Uterus (tissue), 4 donors: Measurements from ENCODE around the gene PHKG1. TPM values are rescaled to one million over a fixed set of nuclear protein-coding genes. Genes with fewer than 3 reads are reported as not detected.

Source experiments
- DNase-seq, 2 donors: peaks; one replicate each; pipeline ENCODE4 v3.0.0-alpha.2; 2019 to 2020
- H3K27ac ChIP-seq, 2 donors: fragments of 200-600 bp; sonication (generic); 1 replicate in 1 of 2; 2 replicates in 1 of 2; pipeline ENCODE4 v1.5.1; 2016 to 2018
- H3K27me3 ChIP-seq, 2 donors: fragments of 200-600 bp; sonication (generic); one replicate each; pipeline ENCODE4 v1.5.1; 2018 to 2019; ENCODE audit warnings: control low read depth in 1 of 2
- H3K36me3 ChIP-seq, 2 donors: fragments of 200-600 bp; sonication (generic); one replicate each; pipeline ENCODE4 v1.5.1; 2019; ENCODE audit warnings: control low read depth in 1 of 2
- H3K4me1 ChIP-seq, 2 donors: fragments of 200-600 bp; sonication (generic); one replicate each; pipeline ENCODE4 v1.5.1; 2018 to 2019; ENCODE audit warnings: control low read depth in 1 of 2
- H3K4me3 ChIP-seq, 2 donors: fragments of 200-600 bp; sonication (generic); 1 replicate in 1 of 2; 2 replicates in 1 of 2; pipeline ENCODE4 v1.5.1; 2018 to 2019; ENCODE audit warnings: mild to moderate bottlenecking in 1 of 2
- H3K9me3 ChIP-seq, 2 donors: fragments of 200-600 bp; sonication (generic); one replicate each; pipeline ENCODE4 v1.5.1; 2019; ENCODE audit warnings: control low read depth in 1 of 2
- POLR2A ChIP-seq, 2 donors: fragments of 450-650 bp; IDR thresholded peaks; one replicate each; pipeline ENCODE4 v1.6.1; 2016; ENCODE audit warnings: antibody characterized with exemption in 2 of 2, mild to moderate bottlenecking in 1 of 2, moderate library complexity in 1 of 2
- intact Hi-C: fragments of 100-400 bp; cut with DNase I; formaldehyde crosslinking; loops from one replicate; pipeline ENCODE4 v1.15.1; 2023; ENCODE audit warnings: low total_unique reads
- small RNA-seq: library from RNA; depleted of rRNA; stranded (forward); fragments of <200 nt; gene quantifications from one replicate; pipeline ENCODE3, GENCODE V24; 2016
- total RNA-seq, 4 donors: library from RNA; depleted of rRNA in 3 of 4; stranded (reverse); fragments of >200 nt in 3 of 4; gene quantifications; one replicate each; pipeline versions ENCODE4 v1.1.0 to v1.2.4, GENCODE V29; 2014 to 2023
- TF ChIP-seq, protein P1 (sequence below), 4 experiments: fragments of 200-600 bp in 2 of 4; fragments of 450-650 bp in 2 of 4; sonication (generic) in 2 of 4; IDR thresholded peaks; one replicate each; pipeline ENCODE4 v1.5.1; 2016 to 2019; ENCODE audit warnings: antibody characterized with exemption in 4 of 4, mild to moderate bottlenecking in 2 of 4, moderate library complexity in 1 of 4
- donor health status: DM: yes; HTN: yes; CAD: no.

PHKG1 gene
- total RNA-seq, 4 donors from 2014 or later: 0.97 to 4.7 TPM; not detected in 2

DNA sequence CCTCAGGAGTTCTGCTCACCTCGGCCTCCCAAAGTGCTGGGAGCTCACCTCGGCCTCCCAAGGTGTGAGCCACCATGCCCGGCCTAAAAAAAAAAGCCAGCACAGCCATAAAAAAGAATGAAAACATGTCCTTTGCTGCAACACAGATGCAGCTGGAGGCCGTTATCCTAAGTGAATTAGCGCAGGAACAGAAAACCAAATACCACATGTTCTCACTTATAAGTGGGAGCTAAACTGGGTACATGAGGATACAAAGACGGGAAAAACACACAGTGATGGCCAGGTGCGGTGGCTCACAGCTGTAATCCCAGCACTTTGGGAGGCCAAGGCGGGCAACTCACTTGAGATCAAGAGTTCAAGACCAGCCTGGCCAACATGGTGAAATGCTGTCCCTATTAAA lies 62.4 kb downstream of the PHKG1 start:
- intact Hi-C loops: no loop called here
- H3K4me1 ChIP-seq: no peaks in the 10 kb centered on the region
- no peak for DNase-seq
- TF ChIP-seq, protein P1, sequence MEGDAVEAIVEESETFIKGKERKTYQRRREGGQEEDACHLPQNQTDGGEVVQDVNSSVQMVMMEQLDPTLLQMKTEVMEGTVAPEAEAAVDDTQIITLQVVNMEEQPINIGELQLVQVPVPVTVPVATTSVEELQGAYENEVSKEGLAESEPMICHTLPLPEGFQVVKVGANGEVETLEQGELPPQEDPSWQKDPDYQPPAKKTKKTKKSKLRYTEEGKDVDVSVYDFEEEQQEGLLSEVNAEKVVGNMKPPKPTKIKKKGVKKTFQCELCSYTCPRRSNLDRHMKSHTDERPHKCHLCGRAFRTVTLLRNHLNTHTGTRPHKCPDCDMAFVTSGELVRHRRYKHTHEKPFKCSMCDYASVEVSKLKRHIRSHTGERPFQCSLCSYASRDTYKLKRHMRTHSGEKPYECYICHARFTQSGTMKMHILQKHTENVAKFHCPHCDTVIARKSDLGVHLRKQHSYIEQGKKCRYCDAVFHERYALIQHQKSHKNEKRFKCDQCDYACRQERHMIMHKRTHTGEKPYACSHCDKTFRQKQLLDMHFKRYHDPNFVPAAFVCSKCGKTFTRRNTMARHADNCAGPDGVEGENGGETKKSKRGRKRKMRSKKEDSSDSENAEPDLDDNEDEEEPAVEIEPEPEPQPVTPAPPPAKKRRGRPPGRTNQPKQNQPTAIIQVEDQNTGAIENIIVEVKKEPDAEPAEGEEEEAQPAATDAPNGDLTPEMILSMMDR (IDR thresholded peaks at IDR 0.05): no peak
- no peak for TF ChIP-seq POLR2A (IDR thresholded peaks at IDR 0.05)
- H3K27ac ChIP-seq: no peak overlapping the region
- H3K9me3 ChIP-seq: no peaks in the 10 kb centered on the region
- no peaks in the 10 kb centered on the region for H3K36me3 ChIP-seq
- no peak overlapping the region for H3K4me3 ChIP-seq
- no peaks in the 10 kb centered on the region for H3K27me3 ChIP-seq

Small RNA genes lying within 50 kb of the gene (small RNA-seq; reads per million reads assigned to genes)
- not detected for gene SNORA15
- gene SNORA22B: not detected

Other genes starting within 250 kb of the PHKG1 start
- gene SEPTIN14, start 230.2 kb downstream of the PHKG1 start, total RNA-seq: not detected
- 10 to 100 TPM in 1 of 4 donors, 1 to 10 TPM in 2, under 1 TPM in 1; 0.26 to 28.4 (median 6.7) TPM for gene ZNF713, start 205.5 kb downstream of the PHKG1 start, total RNA-seq
- 10 to 100 TPM in 2 of 4 donors, 1 to 10 TPM in 2; 3.2 to 20.9 (median 8.0) TPM for gene MRPS17, start 141.1 kb downstream of the PHKG1 start, total RNA-seq
- 10 to 100 TPM; 51.8 to 80.6 (median 69.9) TPM for gene NIPSNAP2, start 128.4 kb downstream of the PHKG1 start, total RNA-seq
- gene PSPH, start 41.5 kb downstream of the PHKG1 start, total RNA-seq: 10 to 100 TPM in 3 of 4 donors, 1 to 10 TPM in 1; 4.5 to 25.6 (median 16.7) TPM
- 100 to 1,000 TPM in 3 of 4 donors, 10 to 100 TPM in 1; 88.0 to 255 (median 194) TPM for gene CCT6A, start 41.2 kb downstream of the PHKG1 start, total RNA-seq
- 100 to 1,000 TPM in 2 of 4 donors, 10 to 100 TPM in 2; 61.2 to 110 (median 86.5) TPM for gene SUMF2, start 28.7 kb downstream of the PHKG1 start, total RNA-seq
- gene CHCHD2, start 13.5 kb upstream of the PHKG1 start, total RNA-seq: 100 to 1,000 TPM; 193 to 900 (median 353) TPM
- gene NUPR2, start 23.5 kb upstream of the PHKG1 start, total RNA-seq: not detected